Measurements from ENCODE around the gene GIPC1. TPM values are rescaled to one million over a fixed set of nuclear protein-coding genes. Genes with fewer than 3 reads are reported as not detected.
A peak's percentile ranks its signal among the peaks of the same experiment; 100 is the strongest.

GIPC1 gene
- total and polyA plus RNA-seq, 9 of the 15 experiments (the other 6 are each of a cell fraction or from before 2014, with no cell fraction given) = 0.49 to 54.7 (median 24.8) TPM

DNA sequence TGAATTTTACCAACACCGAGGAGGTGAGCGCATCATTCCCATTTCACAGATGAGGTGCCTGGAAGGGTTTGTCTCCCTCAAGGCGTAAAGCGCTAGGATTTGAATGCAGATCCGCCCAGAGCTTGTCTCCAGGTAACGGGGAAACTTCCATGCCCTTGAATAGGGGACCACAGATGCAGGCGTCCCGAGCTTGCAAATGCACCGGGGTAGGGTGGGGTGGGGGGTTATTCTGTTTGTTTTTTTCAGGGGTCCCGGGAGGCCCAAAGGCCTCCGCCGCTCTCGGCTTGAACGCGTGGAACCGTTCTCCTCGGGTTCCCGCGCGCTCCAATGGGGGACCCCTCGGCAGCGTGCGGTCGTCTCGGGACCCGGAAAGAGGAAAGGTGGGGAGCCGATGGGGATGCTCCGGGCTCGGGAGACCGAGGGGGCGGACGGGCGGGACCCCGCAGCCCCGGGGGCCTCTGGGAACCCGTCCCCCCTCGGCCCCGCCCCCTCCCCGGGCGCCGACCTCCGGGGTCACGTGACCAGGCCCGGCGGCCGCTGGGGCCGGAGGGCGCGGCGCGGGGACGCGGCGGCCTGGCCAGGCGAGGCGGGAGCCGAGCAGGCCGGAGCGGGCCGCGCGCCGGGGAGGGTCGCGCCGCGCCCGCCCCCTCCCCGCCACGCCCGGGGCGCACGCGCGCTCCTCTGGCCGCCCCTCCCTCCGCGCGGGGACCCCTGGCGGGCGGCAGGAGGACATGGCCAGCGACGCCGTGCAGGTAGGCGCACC lies 63.0 kb downstream of the GIPC1 start, which contains the start of gene PKN1 (continued):
- TF ChIP-seq TFAP4 (CRISPR knock-in tag; IDR thresholded peaks at IDR 0.05; ENCODE audit: borderline replicate concordance) (0 out of 2 replicates have a peak, but pooled peaks have one; percentile 17), CHD1 (IDR thresholded peaks at IDR 0.05; ENCODE audit: low read length) (peak; percentile 69), RB1 (IDR thresholded peaks at IDR 0.05; ENCODE audit: low read depth) (peak; percentile 28; the same call in 1 of the 2 replicates), TCF3 (CRISPR knock-in tag; IDR thresholded peaks at IDR 0.05) (no peak), RCOR1 (IDR thresholded peaks at IDR 0.05; ENCODE audit: borderline replicate concordance in 1 of 2, low read depth in 2 of 2, low read length in 2 of 2) (peak in 1 of 2 experiments; percentile 42; a peak in 1 of 4 replicates), YY1 (IDR thresholded peaks at IDR 0.05; ENCODE audit: borderline replicate concordance in 1 of 3, control insufficient read depth in 1 of 3, extremely low read depth in 1 of 3, insufficient read depth in 3 of 3, insufficient read length in 1 of 3, insufficient replicate concordance in 2 of 3, low read depth in 1 of 3, low read length in 2 of 3) (peak in 2 of 3 experiments; percentile 23 to 31), RBFOX2 (IDR thresholded peaks at IDR 0.05; ENCODE audit: low read depth, low read length) (peak; percentile 44; the same call in 1 of the 2 replicates), CTCF (IDR thresholded peaks at IDR 0.05 in 2 of 3, conservative IDR thresholded peaks at IDR 0.05 in 1 of 3; ENCODE audit: insufficient read depth in 2 of 3, low read depth in 1 of 3, low read length in 3 of 3) (0 out of 6 replicates have a peak, but pooled peaks of 1 of the 3 experiments have one; percentile 10), PHF8 (IDR thresholded peaks at IDR 0.05; ENCODE audit: borderline replicate concordance, low read length) (peak; percentile 71; the same call in 1 of the 2 replicates)
- TF ChIP-seq, protein P1, sequence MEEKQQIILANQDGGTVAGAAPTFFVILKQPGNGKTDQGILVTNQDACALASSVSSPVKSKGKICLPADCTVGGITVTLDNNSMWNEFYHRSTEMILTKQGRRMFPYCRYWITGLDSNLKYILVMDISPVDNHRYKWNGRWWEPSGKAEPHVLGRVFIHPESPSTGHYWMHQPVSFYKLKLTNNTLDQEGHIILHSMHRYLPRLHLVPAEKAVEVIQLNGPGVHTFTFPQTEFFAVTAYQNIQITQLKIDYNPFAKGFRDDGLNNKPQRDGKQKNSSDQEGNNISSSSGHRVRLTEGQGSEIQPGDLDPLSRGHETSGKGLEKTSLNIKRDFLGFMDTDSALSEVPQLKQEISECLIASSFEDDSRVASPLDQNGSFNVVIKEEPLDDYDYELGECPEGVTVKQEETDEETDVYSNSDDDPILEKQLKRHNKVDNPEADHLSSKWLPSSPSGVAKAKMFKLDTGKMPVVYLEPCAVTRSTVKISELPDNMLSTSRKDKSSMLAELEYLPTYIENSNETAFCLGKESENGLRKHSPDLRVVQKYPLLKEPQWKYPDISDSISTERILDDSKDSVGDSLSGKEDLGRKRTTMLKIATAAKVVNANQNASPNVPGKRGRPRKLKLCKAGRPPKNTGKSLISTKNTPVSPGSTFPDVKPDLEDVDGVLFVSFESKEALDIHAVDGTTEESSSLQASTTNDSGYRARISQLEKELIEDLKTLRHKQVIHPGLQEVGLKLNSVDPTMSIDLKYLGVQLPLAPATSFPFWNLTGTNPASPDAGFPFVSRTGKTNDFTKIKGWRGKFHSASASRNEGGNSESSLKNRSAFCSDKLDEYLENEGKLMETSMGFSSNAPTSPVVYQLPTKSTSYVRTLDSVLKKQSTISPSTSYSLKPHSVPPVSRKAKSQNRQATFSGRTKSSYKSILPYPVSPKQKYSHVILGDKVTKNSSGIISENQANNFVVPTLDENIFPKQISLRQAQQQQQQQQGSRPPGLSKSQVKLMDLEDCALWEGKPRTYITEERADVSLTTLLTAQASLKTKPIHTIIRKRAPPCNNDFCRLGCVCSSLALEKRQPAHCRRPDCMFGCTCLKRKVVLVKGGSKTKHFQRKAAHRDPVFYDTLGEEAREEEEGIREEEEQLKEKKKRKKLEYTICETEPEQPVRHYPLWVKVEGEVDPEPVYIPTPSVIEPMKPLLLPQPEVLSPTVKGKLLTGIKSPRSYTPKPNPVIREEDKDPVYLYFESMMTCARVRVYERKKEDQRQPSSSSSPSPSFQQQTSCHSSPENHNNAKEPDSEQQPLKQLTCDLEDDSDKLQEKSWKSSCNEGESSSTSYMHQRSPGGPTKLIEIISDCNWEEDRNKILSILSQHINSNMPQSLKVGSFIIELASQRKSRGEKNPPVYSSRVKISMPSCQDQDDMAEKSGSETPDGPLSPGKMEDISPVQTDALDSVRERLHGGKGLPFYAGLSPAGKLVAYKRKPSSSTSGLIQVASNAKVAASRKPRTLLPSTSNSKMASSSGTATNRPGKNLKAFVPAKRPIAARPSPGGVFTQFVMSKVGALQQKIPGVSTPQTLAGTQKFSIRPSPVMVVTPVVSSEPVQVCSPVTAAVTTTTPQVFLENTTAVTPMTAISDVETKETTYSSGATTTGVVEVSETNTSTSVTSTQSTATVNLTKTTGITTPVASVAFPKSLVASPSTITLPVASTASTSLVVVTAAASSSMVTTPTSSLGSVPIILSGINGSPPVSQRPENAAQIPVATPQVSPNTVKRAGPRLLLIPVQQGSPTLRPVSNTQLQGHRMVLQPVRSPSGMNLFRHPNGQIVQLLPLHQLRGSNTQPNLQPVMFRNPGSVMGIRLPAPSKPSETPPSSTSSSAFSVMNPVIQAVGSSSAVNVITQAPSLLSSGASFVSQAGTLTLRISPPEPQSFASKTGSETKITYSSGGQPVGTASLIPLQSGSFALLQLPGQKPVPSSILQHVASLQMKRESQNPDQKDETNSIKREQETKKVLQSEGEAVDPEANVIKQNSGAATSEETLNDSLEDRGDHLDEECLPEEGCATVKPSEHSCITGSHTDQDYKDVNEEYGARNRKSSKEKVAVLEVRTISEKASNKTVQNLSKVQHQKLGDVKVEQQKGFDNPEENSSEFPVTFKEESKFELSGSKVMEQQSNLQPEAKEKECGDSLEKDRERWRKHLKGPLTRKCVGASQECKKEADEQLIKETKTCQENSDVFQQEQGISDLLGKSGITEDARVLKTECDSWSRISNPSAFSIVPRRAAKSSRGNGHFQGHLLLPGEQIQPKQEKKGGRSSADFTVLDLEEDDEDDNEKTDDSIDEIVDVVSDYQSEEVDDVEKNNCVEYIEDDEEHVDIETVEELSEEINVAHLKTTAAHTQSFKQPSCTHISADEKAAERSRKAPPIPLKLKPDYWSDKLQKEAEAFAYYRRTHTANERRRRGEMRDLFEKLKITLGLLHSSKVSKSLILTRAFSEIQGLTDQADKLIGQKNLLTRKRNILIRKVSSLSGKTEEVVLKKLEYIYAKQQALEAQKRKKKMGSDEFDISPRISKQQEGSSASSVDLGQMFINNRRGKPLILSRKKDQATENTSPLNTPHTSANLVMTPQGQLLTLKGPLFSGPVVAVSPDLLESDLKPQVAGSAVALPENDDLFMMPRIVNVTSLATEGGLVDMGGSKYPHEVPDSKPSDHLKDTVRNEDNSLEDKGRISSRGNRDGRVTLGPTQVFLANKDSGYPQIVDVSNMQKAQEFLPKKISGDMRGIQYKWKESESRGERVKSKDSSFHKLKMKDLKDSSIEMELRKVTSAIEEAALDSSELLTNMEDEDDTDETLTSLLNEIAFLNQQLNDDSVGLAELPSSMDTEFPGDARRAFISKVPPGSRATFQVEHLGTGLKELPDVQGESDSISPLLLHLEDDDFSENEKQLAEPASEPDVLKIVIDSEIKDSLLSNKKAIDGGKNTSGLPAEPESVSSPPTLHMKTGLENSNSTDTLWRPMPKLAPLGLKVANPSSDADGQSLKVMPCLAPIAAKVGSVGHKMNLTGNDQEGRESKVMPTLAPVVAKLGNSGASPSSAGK (IDR thresholded peaks at IDR 0.05) = peak; percentile 38; the same call in 1 of the 2 replicates

All from K562 (cell line).